Adrenal gland (tissue), 5 donors: ENCODE measurements around the gene SNED1.

Experiments
- CTCF ChIP-seq, 6 experiments: fragments of 450-650 bp in 4 of 6; fragments of 200-600 bp in 2 of 6; sonication (generic) in 1 of 6; IDR thresholded peaks; 1 replicate in 5 of 6; 2 replicates in 1 of 6; pipeline versions ENCODE4 v1.5.1 to v1.8.0; 2016 to 2021; ENCODE audit warnings: antibody characterized with exemption in 6 of 6, mild to moderate bottlenecking in 2 of 6, moderate library complexity in 1 of 6
- POLR2A ChIP-seq, 2 donors: fragments of 450-650 bp; IDR thresholded peaks; one replicate each; pipeline ENCODE4 v1.6.1; 2017; ENCODE audit warnings: antibody characterized with exemption in 2 of 2, mild to moderate bottlenecking in 2 of 2, moderate library complexity in 1 of 2
- donor health status: DM: no; HTN: no; CAD: no.

- no peak for TF ChIP-seq CTCF (IDR thresholded peaks at IDR 0.05)
- no peak for TF ChIP-seq POLR2A (IDR thresholded peaks at IDR 0.05)
Measured at GRCh38 chr2:241038374-241039180, 40.2 kb downstream of the SNED1 start.
